GM12878 (cell line): ENCODE data around the gene LRRC14B. TPM values are rescaled to one million over a fixed set of nuclear protein-coding genes. Genes with fewer than 3 reads are reported as not detected.

Experiments used
- ATAC-seq: fragments of 200-7000 bp; cut with Tn5 transposase; 3 replicates; pipeline ENCODE4 v1.9.1; 2020; ENCODE audit warnings: mild to moderate bottlenecking, moderate library complexity
- BruUV-seq: library from RNA; stranded (reverse); fragments of 400-500 nt; replicated peaks from 2 replicates; lab custom pipeline; 2021; lab: Mats Ljungman, UMichigan
- CTCF ChIA-PET: fragments of 300-600 bp; sonication (Branson Sonifier 250); formaldehyde crosslinking; extraction: SDS; loops from one replicate; lab custom pipeline; 2021; ENCODE audit warnings: inconsistent platforms; lab: Yijun Ruan, JAX
- POLR2A ChIA-PET: fragments of 350-600 bp; formaldehyde crosslinking; extraction: SDS; loops from one replicate; lab custom pipeline; 2021; ENCODE audit warnings: inconsistent platforms; lab: Charles Lee
- RAD21 ChIA-PET: fragments of 300-600 bp; sonication (Branson Sonifier 250); formaldehyde crosslinking; loops from one replicate; lab custom pipeline; 2023; ENCODE audit warnings: antibody characterized with exemption; ENCODE audit not compliant: unreplicated experiment; lab: Charles Lee
- SMC1A ChIA-PET: fragments of 300-600 bp; sonication (Branson Sonifier 250); formaldehyde crosslinking; loops from one replicate; lab custom pipeline; 2023; ENCODE audit not compliant: unreplicated experiment, uncharacterized antibody; lab: Charles Lee
- DNase-seq: peaks from one replicate; pipeline ENCODE4 v3.0.0-alpha.2; 2011; ENCODE audit warnings: low read depth, low spot score
- FAIRE-seq: peaks from 3 replicates; lab custom pipeline; 2011; peaks lifted over from hg19 to GRCh38; lab: Jason Lieb, UNC
- H2AFZ ChIP-seq: 2 replicates; pipeline ENCODE4 v1.6.0; 2011; ENCODE audit warnings: low read depth, low read length, control low read depth; ENCODE audit not compliant: control insufficient read depth
- H3K27ac ChIP-seq: 2 replicates; pipeline ENCODE4 v1.5.1; 2011; ENCODE audit warnings: control low read depth; ENCODE audit not compliant: control insufficient read depth, insufficient read depth
- H3K27me3 ChIP-seq, 2 experiments: replicated peaks in 1 of 2; 2 replicates each; pipeline versions ENCODE4 v1.6.0 to v1.6.1; 2011; ENCODE audit warnings: low read length in 1 of 2; ENCODE audit not compliant: control insufficient read depth in 2 of 2, insufficient read depth in 2 of 2
- H3K36me3 ChIP-seq, 2 experiments: 2 replicates each; pipeline ENCODE4 v1.5.1; 2011; ENCODE audit warnings: low read length in 1 of 2; ENCODE audit not compliant: control insufficient read depth in 2 of 2, insufficient read depth in 2 of 2
- H3K4me1 ChIP-seq: 2 replicates; pipeline ENCODE4 v1.6.1; 2011; ENCODE audit warnings: mild to moderate bottlenecking, low read length, moderate library complexity, mixed read lengths; ENCODE audit not compliant: control insufficient read depth, insufficient read depth
- H3K4me2 ChIP-seq: 2 replicates; pipeline ENCODE4 v1.6.0; 2011; ENCODE audit warnings: control low read depth; ENCODE audit not compliant: control insufficient read depth, insufficient read depth
- H3K4me3 ChIP-seq: fragments of 200-600 bp; sonication (generic); 2 replicates; pipeline ENCODE4 v1.5.1; 2016
- H3K79me2 ChIP-seq: 2 replicates; pipeline ENCODE4 v1.6.0; 2011; ENCODE audit warnings: low read length; ENCODE audit not compliant: control insufficient read depth, insufficient read depth
- H3K9ac ChIP-seq: 2 replicates; pipeline ENCODE4 v1.8.0; 2011; ENCODE audit warnings: low read length, control low read depth, mixed read lengths; ENCODE audit not compliant: control insufficient read depth, insufficient read depth
- H3K9me3 ChIP-seq: replicated peaks from 3 replicates; pipeline ENCODE4 v1.5.1; 2011; ENCODE audit warnings: mild to moderate bottlenecking, low read length; ENCODE audit not compliant: control insufficient read depth, insufficient read depth
- H4K20me1 ChIP-seq: 2 replicates; pipeline ENCODE4 v1.6.0; 2011; ENCODE audit not compliant: control insufficient read depth, insufficient read depth
- CHD2 ChIP-seq: IDR thresholded peaks from 2 replicates; pipeline ENCODE4 v1.6.1; 2011; ENCODE audit warnings: low read depth, low read length, improper control_type of control experiment, borderline replicate concordance
- EP300 ChIP-seq, 2 experiments: fragments of 150-350 bp in 1 of 2; IDR thresholded peaks; 2 replicates each; pipeline ENCODE4 v1.6.1; 2011 to 2012; ENCODE audit warnings: low read depth in 2 of 2, low read length in 2 of 2, borderline replicate concordance in 1 of 2, improper control_type of control experiment in 1 of 2, inconsistent platforms in 1 of 2; ENCODE audit not compliant: control insufficient read depth in 1 of 2
- GATAD2B ChIP-seq: fragments of 450-650 bp; conservative IDR thresholded peaks from 2 replicates; pipeline ENCODE4 v1.6.1; 2017; ENCODE audit warnings: low read depth, mild to moderate bottlenecking, moderate library complexity
- MEF2A ChIP-seq: IDR thresholded peaks from 2 replicates; pipeline ENCODE4 v1.6.1; 2011; ENCODE audit warnings: low read depth, mild to moderate bottlenecking, low read length, moderate library complexity; ENCODE audit not compliant: insufficient read depth
- NRF1 ChIP-seq: conservative IDR thresholded peaks from 2 replicates; pipeline ENCODE4 v1.6.1; 2011; ENCODE audit warnings: mild to moderate bottlenecking, low read depth, low read length, improper control_type of control experiment
- RFX5 ChIP-seq: IDR thresholded peaks from 2 replicates; pipeline ENCODE4 v1.6.1; 2011; ENCODE audit warnings: low read depth, low read length, improper control_type of control experiment
- SIX5 ChIP-seq: IDR thresholded peaks from 2 replicates; pipeline ENCODE4 v1.6.1; 2011; ENCODE audit warnings: mild to moderate bottlenecking, low read depth, low read length, moderate library complexity; ENCODE audit not compliant: severe bottlenecking
- SPI1 ChIP-seq: IDR thresholded peaks from 2 replicates; pipeline ENCODE4 v1.6.1; 2011; ENCODE audit warnings: low read depth, mild to moderate bottlenecking, low read length, moderate library complexity, borderline replicate concordance; ENCODE audit not compliant: insufficient read depth
- SRF ChIP-seq, 2 experiments: IDR thresholded peaks; 2 replicates each; pipeline ENCODE4 v1.6.1; 2011; ENCODE audit warnings: low read depth in 2 of 2, low read length in 2 of 2, mild to moderate bottlenecking in 1 of 2, moderate library complexity in 1 of 2
- TCF3 ChIP-seq: IDR thresholded peaks from 2 replicates; pipeline ENCODE4 v1.6.1; 2012; ENCODE audit warnings: low read depth, mild to moderate bottlenecking, low read length, borderline replicate concordance; ENCODE audit not compliant: insufficient read depth
- ZNF24 ChIP-seq: fragments of 450-650 bp; IDR thresholded peaks from 2 replicates; pipeline ENCODE4 v1.6.1; 2017; ENCODE audit warnings: antibody characterized with exemption, mild to moderate bottlenecking
- WGBS: methylation state at CpG from one replicate; pipeline ENCODE4 v1.1.6; 2016; ENCODE audit warnings: low lambda C conversion rate; ENCODE audit not compliant: insufficient replicate concordance, insufficient coverage; ENCODE audit errors: missing lambda C conversion rate; 5-methylcytosine and 5-hydroxymethylcytosine counted together
- in situ Hi-C: fragments of 300-500 bp; cut with MboI; formaldehyde crosslinking; loops from 9 replicates; pipeline ENCODE4 v1.14.3; 2018; ENCODE audit warnings: mixed read lengths
- intact Hi-C: fragments of 100-400 bp; cut with micrococcal nuclease; formaldehyde crosslinking; loops from one replicate; pipeline ENCODE4 v1.14.2; 2022; ENCODE audit not compliant: unreplicated experiment
- polyA plus RNA-seq, 11 experiments: library from polyadenylated mRNA; depleted of rRNA in 4 of 11; unstranded in 6 of 11; stranded (reverse) in 5 of 11; fragments of >200 nt; fragmentation: Nextera tagmentation in 4 of 11; fragmentation: Illumina TruSeq in 1 of 11; extraction: Ambion mirVana in 4 of 11; extraction: Trizol in 1 of 11; gene quantifications; 1 replicate in 1 of 11; 2 replicates in 10 of 11; pipeline versions ENCODE4 v1.2.1 to v1.2.3, GENCODE V29; 2011 to 2016; ENCODE audit warnings: inconsistent platforms in 2 of 11, missing spikeins in 2 of 11, low read depth in 1 of 11
- total RNA-seq, 4 experiments: library from RNA; depleted of rRNA in 3 of 4; stranded (reverse); fragments of >200 nt in 3 of 4; fragmentation: Illumina TruSeq in 1 of 4; extraction: Trizol in 1 of 4; gene quantifications; 2 replicates each; pipeline versions ENCODE4 v1.2.1 to v1.2.3, GENCODE V29; 2013 to 2021
- TF ChIP-seq, protein P1 (sequence below): IDR thresholded peaks from 2 replicates; pipeline ENCODE4 v1.6.1; 2012; ENCODE audit warnings: low read depth, low read length, improper control_type of control experiment
- TF ChIP-seq, protein P2 (sequence below): fragments of 450-650 bp; IDR thresholded peaks from 2 replicates; pipeline ENCODE4 v1.6.1; 2017; ENCODE audit warnings: mild to moderate bottlenecking, moderate library complexity
- TF ChIP-seq, protein P3 (sequence below): fragments of 450-650 bp; IDR thresholded peaks from 2 replicates; pipeline ENCODE4 v1.6.1; 2017; ENCODE audit warnings: antibody characterized with exemption, mild to moderate bottlenecking, moderate library complexity

The LRRC14B gene
- total and polyA plus RNA-seq, 10 of the 15 experiments (the other 5 are each of a cell fraction or from before 2014, with no cell fraction given), result 0.06 to 0.31 (median 0.13) TPM; not detected in 5

DNA sequence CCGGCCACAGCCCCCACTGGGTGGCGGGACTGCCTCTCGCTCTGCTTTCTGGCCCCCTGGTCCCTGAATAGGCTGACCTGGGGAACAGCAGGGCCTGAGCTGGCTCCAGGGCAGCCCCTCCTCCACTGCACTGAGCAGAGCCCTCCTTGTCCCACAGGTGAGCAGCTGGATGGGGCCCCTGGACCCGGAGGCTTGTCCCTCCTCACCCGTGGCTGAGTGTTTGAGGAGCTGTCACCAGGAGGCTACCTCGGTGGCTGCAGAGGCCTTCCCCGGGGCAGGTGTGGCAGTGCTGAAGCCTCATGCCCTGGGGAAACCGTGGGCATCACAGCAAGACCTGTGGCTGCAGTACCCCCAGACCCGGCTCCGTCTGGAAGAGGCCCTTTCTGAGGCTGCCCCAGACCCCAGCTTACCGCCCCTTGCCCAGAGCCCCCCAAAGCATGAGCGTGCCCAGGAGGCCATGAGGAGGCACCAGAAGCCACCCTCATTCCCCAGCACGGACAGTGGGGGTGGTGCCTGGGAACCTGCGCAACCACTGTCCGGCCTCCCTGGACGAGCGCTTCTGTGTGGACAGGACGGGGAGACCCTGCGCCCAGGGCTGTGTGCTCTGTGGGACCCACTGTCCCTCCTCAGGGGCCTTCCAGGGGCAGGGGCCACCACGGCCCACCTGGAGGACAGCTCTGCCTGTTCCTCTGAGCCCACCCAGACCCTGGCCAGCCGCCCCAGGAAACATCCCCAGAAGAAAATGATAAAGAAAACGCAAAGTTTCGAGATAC lies 28.5 kb upstream of the LRRC14B start:
- in situ Hi-C loops, result no loop called here
- no peak for ATAC-seq
- TF ChIP-seq MEF2A (no peak), TCF3 (no peak), RFX5 (no peak), CHD2 (no peak), ZNF24 (no peak), NRF1 (no peak), SPI1 (no peak), SRF (IDR thresholded peaks at IDR 0.05; ENCODE audit: low read depth in 2 of 2, low read length in 2 of 2) (no peak), GATAD2B (no peak), SIX5 (no peak), EP300 (IDR thresholded peaks at IDR 0.05; ENCODE audit: borderline replicate concordance in 1 of 2, control insufficient read depth in 1 of 2, low read depth in 2 of 2, low read length in 2 of 2) (no peak)
- TF ChIP-seq, protein P1, sequence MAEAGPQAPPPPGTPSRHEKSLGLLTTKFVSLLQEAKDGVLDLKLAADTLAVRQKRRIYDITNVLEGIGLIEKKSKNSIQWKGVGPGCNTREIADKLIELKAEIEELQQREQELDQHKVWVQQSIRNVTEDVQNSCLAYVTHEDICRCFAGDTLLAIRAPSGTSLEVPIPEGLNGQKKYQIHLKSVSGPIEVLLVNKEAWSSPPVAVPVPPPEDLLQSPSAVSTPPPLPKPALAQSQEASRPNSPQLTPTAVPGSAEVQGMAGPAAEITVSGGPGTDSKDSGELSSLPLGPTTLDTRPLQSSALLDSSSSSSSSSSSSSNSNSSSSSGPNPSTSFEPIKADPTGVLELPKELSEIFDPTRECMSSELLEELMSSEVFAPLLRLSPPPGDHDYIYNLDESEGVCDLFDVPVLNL, result no peak
- TF ChIP-seq, protein P2, sequence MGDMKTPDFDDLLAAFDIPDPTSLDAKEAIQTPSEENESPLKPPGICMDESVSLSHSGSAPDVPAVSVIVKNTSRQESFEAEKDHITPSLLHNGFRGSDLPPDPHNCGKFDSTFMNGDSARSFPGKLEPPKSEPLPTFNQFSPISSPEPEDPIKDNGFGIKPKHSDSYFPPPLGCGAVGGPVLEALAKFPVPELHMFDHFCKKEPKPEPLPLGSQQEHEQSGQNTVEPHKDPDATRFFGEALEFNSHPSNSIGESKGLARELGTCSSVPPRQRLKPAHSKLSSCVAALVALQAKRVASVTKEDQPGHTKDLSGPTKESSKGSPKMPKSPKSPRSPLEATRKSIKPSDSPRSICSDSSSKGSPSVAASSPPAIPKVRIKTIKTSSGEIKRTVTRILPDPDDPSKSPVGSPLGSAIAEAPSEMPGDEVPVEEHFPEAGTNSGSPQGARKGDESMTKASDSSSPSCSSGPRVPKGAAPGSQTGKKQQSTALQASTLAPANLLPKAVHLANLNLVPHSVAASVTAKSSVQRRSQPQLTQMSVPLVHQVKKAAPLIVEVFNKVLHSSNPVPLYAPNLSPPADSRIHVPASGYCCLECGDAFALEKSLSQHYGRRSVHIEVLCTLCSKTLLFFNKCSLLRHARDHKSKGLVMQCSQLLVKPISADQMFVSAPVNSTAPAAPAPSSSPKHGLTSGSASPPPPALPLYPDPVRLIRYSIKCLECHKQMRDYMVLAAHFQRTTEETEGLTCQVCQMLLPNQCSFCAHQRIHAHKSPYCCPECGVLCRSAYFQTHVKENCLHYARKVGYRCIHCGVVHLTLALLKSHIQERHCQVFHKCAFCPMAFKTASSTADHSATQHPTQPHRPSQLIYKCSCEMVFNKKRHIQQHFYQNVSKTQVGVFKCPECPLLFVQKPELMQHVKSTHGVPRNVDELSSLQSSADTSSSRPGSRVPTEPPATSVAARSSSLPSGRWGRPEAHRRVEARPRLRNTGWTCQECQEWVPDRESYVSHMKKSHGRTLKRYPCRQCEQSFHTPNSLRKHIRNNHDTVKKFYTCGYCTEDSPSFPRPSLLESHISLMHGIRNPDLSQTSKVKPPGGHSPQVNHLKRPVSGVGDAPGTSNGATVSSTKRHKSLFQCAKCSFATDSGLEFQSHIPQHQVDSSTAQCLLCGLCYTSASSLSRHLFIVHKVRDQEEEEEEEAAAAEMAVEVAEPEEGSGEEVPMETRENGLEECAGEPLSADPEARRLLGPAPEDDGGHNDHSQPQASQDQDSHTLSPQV, result no peak
- TF ChIP-seq, protein P3, sequence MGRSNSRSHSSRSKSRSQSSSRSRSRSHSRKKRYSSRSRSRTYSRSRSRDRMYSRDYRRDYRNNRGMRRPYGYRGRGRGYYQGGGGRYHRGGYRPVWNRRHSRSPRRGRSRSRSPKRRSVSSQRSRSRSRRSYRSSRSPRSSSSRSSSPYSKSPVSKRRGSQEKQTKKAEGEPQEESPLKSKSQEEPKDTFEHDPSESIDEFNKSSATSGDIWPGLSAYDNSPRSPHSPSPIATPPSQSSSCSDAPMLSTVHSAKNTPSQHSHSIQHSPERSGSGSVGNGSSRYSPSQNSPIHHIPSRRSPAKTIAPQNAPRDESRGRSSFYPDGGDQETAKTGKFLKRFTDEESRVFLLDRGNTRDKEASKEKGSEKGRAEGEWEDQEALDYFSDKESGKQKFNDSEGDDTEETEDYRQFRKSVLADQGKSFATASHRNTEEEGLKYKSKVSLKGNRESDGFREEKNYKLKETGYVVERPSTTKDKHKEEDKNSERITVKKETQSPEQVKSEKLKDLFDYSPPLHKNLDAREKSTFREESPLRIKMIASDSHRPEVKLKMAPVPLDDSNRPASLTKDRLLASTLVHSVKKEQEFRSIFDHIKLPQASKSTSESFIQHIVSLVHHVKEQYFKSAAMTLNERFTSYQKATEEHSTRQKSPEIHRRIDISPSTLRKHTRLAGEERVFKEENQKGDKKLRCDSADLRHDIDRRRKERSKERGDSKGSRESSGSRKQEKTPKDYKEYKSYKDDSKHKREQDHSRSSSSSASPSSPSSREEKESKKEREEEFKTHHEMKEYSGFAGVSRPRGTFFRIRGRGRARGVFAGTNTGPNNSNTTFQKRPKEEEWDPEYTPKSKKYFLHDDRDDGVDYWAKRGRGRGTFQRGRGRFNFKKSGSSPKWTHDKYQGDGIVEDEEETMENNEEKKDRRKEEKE, result no peak
- POLR2A ChIA-PET, result no interaction called here
- SMC1A ChIA-PET, result no interaction called here
- H3K4me2 ChIP-seq, result no peak overlapping the region
- CTCF ChIA-PET, result no interaction called here
- no peaks in the 10 kb centered on the region for H3K79me2 ChIP-seq
- DNase-seq, result no peak
- H3K4me3 ChIP-seq, result no peak overlapping the region
- no peaks in the 10 kb centered on the region for H3K36me3 ChIP-seq
- FAIRE-seq, result no peak
- H3K27ac ChIP-seq, result no peak overlapping the region
- no peak overlapping the region for H2AFZ ChIP-seq
- intact Hi-C loops, result no loop called here
- 45% methylated on average over 22 of the region's 23 CpGs for WGBS
- no peaks in the 10 kb centered on the region for H4K20me1 ChIP-seq
- no peaks in the 10 kb centered on the region for H3K4me1 ChIP-seq
- no TSS peak for BruUV-seq
- no peak overlapping the region for H3K9ac ChIP-seq
- no peaks in the 10 kb centered on the region; the same call in 2 of the 3 replicates for H3K9me3 ChIP-seq
- no peaks in the 10 kb centered on the region for H3K27me3 ChIP-seq
- RAD21 ChIA-PET, result no interaction called here
